Ecto neural progenitor cell (in vitro differentiated cells): ENCODE measurements around the gene CCL23.
"Not testable (repeated sequence)": the region's sequence is repeated elsewhere in the genome, so short reads cannot be mapped to it uniquely, and the experiment has no call there.

Experiments
- DNase-seq: peaks from one replicate; pipeline ENCODE4 v3.0.0-alpha.2; 2018; ENCODE audit warnings: low spot score

CCL23 gene, protein sequence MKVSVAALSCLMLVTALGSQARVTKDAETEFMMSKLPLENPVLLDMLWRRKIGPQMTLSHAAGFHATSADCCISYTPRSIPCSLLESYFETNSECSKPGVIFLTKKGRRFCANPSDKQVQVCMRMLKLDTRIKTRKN

DNA sequence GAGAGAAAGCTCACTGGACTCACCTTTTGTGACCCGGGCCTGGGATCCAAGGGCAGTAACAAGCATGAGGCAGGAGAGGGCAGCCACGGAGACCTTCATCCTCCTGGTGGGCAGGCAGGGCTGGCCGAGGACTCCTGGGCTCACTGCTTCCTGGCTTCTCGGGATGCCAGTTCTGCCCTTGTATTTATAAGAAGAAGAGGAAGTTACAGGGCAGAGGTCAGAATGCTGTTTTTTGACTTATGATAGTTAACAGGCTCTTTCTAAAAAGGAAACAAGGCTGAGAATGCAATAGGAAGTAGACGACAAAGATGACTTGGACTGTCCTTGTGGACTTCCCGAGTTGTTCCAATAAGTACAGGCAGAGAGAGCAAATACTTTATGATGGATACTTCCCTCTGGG lies at the start of gene CCL23:
CCL23 (minus strand) TSS at position 174 of the 400 bp plus-strand sequence; CDS start at position 99, 75 bp downstream.
- DNase-seq = no peak

DNA sequence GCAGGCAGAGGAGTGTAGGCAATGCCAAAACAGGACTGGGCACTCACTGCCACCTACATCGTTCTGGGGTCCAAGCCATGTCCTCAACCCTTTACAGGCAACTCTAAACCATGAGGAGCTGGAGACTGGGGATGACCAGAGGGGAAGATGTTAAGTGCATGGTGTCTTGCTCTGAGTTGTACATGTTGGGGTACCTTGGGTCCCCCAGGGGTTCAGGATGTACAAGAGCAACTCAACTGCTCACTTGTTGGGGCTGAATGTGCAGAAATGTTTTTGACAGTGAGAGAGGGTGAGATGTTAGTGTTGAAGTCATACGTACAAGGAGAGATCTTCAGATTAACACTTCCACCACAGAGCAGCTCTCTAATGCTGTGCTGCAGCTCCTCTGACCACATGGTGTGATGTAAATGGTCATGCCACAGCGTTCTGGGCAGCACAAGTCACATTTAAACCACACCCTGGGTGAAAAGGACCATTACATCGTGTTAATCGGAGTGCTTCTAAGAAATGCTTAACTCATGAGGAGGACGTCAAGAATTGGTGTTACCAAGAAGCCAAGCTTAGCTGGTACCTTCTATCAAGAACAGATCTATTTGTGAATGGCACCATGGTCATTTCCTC lies 48.7 kb upstream of the CCL23 start:
- no peak for DNase-seq

DNA sequence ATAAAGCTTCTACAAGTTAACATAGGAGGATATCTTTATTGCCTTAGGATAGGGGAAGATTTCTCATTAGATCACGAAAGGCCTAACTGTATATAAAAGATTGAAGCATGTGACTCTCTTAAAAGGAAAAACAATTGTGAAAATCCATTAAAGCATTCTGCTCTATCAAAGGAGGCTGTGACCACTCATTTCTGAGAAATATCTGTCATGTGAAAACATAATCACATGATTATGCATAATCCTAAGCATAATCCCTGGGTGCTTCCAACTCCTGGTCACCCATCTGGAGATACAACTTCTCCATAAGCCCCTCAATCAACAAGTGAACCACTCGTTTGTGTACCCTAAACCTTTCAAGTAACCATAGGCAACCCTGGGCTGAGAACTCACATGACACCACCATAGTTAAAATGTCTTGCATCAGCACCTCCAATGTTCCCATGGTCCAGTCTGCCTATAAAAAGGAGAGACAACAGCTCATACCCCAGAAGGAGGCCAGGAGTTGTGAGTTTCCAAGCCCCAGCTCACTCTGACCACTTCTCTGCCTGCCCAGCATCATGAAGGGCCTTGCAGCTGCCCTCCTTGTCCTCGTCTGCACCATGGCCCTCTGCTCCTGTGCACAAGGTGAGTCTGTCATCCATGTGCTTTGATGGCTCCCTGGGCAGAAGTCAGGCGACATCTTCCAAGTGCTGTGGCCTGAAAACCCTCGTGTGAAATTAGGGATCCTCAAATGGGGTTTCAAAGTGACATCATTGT lies 46.2 kb upstream of the CCL23 start, which contains the start of gene CCL18:
CCL18 (plus strand) TSS at position 487 of the 756 bp plus-strand sequence; CDS start at position 558, 71 bp downstream.
- no peak for DNase-seq

- DNase-seq = no peak
Measured at GRCh38 chr17:36060816-36061215, 43.0 kb upstream of the CCL23 start.

DNA sequence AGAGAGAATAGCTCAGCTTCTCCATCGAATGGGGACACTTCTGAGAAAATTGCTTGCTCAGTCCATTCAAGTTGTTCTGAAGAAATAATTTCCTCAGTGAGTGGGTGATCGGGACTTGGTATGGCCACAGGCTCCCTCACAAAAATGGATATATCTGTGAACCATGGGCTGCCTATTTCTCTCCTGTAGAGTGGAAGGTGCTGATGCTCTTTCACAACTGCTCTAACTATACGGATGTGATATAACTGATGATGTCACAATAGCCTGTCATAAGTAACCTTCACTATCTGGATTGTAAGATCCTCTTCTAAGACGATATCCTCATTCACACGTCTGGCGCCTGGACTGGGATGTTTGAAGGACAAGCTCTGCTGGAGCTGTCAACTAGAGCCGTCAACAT lies 41.6 kb upstream of the CCL23 start:
- DNase-seq = no peak

DNA sequence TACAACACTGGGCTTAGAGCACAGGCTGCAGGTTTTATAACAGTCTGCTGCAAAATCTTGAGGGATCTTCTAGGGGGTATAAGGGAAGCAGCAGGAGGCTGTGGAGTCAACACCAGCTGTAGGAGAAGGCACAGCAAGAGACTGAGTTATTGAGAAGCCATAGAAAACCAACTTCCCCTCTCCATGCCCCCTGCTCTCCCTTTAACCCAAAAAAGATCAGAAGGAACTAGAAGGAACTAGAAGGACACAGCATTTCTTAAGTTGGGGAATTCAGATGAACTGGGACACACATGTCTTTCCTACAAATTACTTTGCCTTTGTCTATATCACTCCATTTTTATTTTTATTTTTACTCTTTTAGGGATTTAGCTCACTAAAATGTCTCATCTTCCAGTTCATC lies 40.1 kb upstream of the CCL23 start:
- DNase-seq = no peak

DNA sequence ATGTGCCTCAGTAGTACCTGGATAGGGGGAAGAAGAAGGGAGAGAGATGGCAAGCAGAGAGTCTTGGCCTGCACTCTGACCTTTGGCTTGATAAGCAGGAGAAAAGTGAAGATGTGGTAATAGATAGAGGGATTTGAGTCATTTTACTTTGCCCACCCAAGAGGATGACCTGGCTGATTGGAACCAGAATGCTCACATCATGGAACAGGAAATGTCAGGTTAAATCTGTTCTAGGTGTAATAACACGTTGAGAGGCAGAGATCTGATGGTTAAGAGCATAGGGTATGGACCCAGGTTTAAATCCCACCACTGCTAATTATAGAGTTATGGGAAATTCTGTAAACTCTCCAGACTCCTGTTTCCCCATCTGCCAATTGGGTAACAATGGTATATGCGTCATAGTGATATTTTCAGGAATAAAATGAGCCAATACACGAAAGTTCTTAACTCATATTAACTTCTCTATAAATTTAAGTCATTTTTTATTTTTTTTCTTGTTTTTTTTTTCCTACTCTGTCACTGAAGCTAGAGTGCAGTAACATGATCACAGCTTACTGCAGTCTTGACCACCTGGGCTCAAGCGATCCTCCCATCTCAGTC lies 38.2 kb upstream of the CCL23 start:
- no peak for DNase-seq

GRCh38 chr17:36055171-36055570 lies 37.4 kb upstream of the CCL23 start:
- DNase-seq = no peak

- DNase-seq = no peak
Measured at GRCh38 chr17:36049643-36050042, 31.9 kb upstream of the CCL23 start.

- no peak for DNase-seq
Measured at GRCh38 chr17:36048066-36048465, 30.3 kb upstream of the CCL23 start.

DNA sequence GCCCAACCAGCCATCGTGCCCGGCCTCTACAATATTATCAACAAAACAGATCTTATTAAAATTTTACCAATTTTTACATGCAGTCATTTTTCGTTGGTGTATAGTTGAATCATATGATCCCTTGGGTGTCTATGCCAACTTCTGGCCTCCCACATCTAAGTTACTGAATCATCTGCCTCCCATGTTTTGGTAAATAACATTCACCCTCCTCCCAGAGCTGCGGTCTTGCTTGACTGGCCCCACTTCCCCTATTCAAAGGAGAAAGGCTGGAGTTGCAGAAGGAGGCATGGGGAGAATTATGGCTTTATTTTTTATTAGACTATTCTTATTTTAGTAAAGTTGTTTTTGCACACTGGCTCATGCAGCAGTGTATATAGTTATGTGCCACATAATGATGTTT lies 18.5 kb upstream of the CCL23 start:
- DNase-seq = no peak

DNA sequence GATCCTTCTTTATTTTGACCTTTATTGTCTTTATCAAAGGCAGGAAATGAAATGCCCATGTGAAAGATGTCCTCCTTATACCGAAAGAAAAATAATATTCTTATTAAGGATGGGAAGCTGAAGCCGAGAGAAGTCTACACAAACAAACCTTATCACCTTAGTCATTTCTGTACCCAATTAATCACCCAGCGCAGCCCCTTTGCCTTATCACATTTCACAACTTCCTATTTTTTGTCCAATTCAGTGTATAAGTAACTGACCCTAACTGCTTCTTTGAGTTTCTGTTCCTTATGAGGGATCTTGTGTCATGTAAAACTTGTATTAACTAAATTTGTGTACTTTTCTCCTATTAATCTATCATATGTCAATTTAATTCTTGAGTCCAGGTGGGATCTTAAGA lies 16.4 kb upstream of the CCL23 start:
- DNase-seq = no peak

- DNase-seq = no peak
Measured at GRCh38 chr17:36030956-36031355, 13.2 kb upstream of the CCL23 start.

DNA sequence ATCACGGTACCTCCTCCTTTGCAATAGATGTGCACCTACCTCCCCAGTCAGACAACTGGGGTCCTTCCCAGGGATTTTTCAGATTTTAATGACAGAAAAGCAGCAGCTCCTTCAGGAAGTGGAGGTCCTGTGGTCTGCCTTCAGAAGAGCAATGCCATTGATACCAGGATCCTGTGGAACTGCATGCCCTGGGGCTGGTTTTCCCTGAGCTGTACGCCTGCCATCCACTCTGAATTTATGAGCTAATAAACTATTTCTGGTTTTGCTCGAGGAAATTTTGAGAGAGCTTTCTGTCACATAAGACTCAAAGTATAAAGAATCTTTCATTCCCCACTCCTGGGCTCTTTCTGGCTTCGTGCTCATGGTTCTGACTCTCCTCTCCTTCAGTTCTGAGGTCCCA lies 10.0 kb upstream of the CCL23 start:
- DNase-seq = no peak

GRCh38 chr17:36024106-36024869 lies 6.5 kb upstream of the CCL23 start:
- DNase-seq = no peak

- no peak for DNase-seq
Measured at GRCh38 chr17:36019423-36019822, 1.7 kb upstream of the CCL23 start.

GRCh38 chr17:36016555-36016954 lies 1.2 kb downstream of the CCL23 start:
- no peak for DNase-seq

- not testable (repeated sequence) for DNase-seq
Measured at GRCh38 chr17:36015895-36016294, 1.9 kb downstream of the CCL23 start.

GRCh38 chr17:36014946-36015345 lies 2.8 kb downstream of the CCL23 start:
- DNase-seq = no peak

DNA sequence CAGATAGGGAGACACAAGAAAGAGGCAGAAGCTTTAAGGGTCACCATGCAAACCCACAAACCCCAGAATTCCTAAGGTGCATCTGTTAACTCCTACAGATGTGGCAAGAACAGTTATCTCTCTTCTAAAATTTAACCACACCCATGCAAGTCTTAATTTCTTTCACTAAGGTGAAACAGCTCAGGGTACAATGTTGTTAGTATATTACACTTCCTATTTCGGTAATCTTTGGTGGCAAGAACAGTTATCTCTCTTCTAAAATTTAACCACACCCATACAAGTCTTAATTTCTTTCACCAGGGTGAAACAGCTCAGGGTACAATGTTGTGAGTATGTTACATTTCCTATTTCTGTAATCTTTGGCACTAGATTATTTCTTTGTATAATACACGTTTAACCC lies 6.6 kb downstream of the CCL23 start:
- DNase-seq = no peak

GRCh38 chr17:36008998-36009665 lies 8.6 kb downstream of the CCL23 start:
- DNase-seq = no peak
